ENCODE data around the gene PJA2. TPM values are rescaled to one million over a fixed set of nuclear protein-coding genes. Genes with fewer than 3 reads are reported as not detected.

PJA2 gene
- total RNA-seq, 1 experiment from 2014 or later = 54.4 TPM

- no peak overlapping the region for H3K4me3 Mint-ChIP-seq (ENCODE audit: unreplicated experiment)
- no peaks in the 10 kb centered on the region for H3K4me1 Mint-ChIP-seq (ENCODE audit: insufficient read depth, unreplicated experiment)
- CTCF ChIA-PET = no interaction called here
- no peaks in the 10 kb centered on the region for H3K36me3 Mint-ChIP-seq (ENCODE audit: insufficient read depth, unreplicated experiment)
- H3K27me3 Mint-ChIP-seq (ENCODE audit: insufficient read depth, unreplicated experiment) = no peaks in the 10 kb centered on the region
- intact Hi-C loops (cut with micrococcal nuclease) = no loop called here
- TF ChIP-seq, protein P1, sequence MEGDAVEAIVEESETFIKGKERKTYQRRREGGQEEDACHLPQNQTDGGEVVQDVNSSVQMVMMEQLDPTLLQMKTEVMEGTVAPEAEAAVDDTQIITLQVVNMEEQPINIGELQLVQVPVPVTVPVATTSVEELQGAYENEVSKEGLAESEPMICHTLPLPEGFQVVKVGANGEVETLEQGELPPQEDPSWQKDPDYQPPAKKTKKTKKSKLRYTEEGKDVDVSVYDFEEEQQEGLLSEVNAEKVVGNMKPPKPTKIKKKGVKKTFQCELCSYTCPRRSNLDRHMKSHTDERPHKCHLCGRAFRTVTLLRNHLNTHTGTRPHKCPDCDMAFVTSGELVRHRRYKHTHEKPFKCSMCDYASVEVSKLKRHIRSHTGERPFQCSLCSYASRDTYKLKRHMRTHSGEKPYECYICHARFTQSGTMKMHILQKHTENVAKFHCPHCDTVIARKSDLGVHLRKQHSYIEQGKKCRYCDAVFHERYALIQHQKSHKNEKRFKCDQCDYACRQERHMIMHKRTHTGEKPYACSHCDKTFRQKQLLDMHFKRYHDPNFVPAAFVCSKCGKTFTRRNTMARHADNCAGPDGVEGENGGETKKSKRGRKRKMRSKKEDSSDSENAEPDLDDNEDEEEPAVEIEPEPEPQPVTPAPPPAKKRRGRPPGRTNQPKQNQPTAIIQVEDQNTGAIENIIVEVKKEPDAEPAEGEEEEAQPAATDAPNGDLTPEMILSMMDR (IDR thresholded peaks at IDR 0.05; ENCODE audit: unreplicated experiment) = no peak
- POLR2A ChIA-PET = interaction anchor here (0.7 kb wide), 2 partner anchors 8 to 607 kb away, joined by 3 read pairs; no protein-coding TSS in a partner anchor
- H3K9me3 Mint-ChIP-seq (ENCODE audit: unreplicated experiment) = no peaks in the 10 kb centered on the region
- no peak overlapping the region for H3K27ac Mint-ChIP-seq (ENCODE audit: low read depth, unreplicated experiment)
- DNase-seq (ENCODE audit: unreplicated experiment) = no peak
- BruUV-seq (replicated peaks) = no TSS peak
Observed at GRCh38 chr5:109305352-109305751, 104.4 kb downstream of the PJA2 start.

DNA sequence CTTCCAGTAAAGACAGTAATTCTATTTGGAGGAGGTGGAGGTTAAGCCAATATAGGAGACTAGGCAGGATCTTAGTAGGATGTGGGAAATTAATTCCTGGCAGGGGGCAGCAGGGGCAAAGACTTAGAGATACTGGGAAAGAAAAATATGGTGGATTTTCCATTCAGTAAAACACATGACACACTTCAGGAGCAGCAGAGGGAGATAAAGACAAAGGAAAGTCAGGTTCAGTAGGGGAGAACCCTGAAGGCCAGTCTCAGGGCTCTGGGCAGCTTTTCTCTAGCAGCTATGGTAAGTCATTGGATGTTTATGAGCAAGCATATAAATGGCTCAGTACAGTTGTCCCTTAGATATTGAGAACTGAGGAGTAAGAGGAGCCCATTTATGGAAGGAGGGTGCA is 105.5 kb downstream of the PJA2 start:
- Mint-ChIP-seq H3K4me3 (ENCODE audit: unreplicated experiment) (no peak overlapping the region), H3K27ac (ENCODE audit: low read depth, unreplicated experiment) (no peak overlapping the region), H3K4me1 (ENCODE audit: insufficient read depth, unreplicated experiment) (no peaks in the 10 kb centered on the region), H3K27me3 (ENCODE audit: insufficient read depth, unreplicated experiment) (peaks cover 1% of the 10 kb centered on the region), H3K9me3 (ENCODE audit: unreplicated experiment) (no peaks in the 10 kb centered on the region), H3K36me3 (ENCODE audit: insufficient read depth, unreplicated experiment) (no peaks in the 10 kb centered on the region)
- no peak for DNase-seq (ENCODE audit: unreplicated experiment)
- TF ChIP-seq, protein P1 (IDR thresholded peaks at IDR 0.05; ENCODE audit: unreplicated experiment) = no peak
- intact Hi-C loops (cut with micrococcal nuclease) = no loop called here
- ChIA-PET POLR2A (no interaction called here), CTCF (no interaction called here)
- no TSS peak for BruUV-seq (replicated peaks)

- Mint-ChIP-seq H3K36me3 (ENCODE audit: insufficient read depth, unreplicated experiment) (no peaks in the 10 kb centered on the region), H3K27ac (ENCODE audit: low read depth, unreplicated experiment) (no peak overlapping the region), H3K27me3 (ENCODE audit: insufficient read depth, unreplicated experiment) (peaks cover 23% of the 10 kb centered on the region), H3K9me3 (ENCODE audit: unreplicated experiment) (no peaks in the 10 kb centered on the region), H3K4me1 (ENCODE audit: insufficient read depth, unreplicated experiment) (no peaks in the 10 kb centered on the region), H3K4me3 (ENCODE audit: unreplicated experiment) (no peak overlapping the region)
- BruUV-seq (replicated peaks) = no TSS peak
- intact Hi-C loops (cut with micrococcal nuclease) = no loop called here
- ChIA-PET POLR2A (interaction anchor here (0.6 kb wide), 1 partner anchor 139 kb away, joined by 3 read pairs; no protein-coding TSS in a partner anchor), CTCF (no interaction called here)
- TF ChIP-seq, protein P1 (IDR thresholded peaks at IDR 0.05; ENCODE audit: unreplicated experiment) = no peak
- no peak for DNase-seq (ENCODE audit: unreplicated experiment)
Observed at GRCh38 chr5:109300367-109300766, 109.4 kb downstream of the PJA2 start.

GRCh38 chr5:109299557-109299956 is 110.2 kb downstream of the PJA2 start:
- no peak overlapping the region for H3K27ac Mint-ChIP-seq (ENCODE audit: low read depth, unreplicated experiment)
- no peaks in the 10 kb centered on the region for H3K4me1 Mint-ChIP-seq (ENCODE audit: insufficient read depth, unreplicated experiment)
- no peaks in the 10 kb centered on the region for H3K9me3 Mint-ChIP-seq (ENCODE audit: unreplicated experiment)
- POLR2A ChIA-PET = no interaction called here
- intact Hi-C loops (cut with micrococcal nuclease) = no loop called here
- BruUV-seq (replicated peaks) = no TSS peak
- CTCF ChIA-PET = no interaction called here
- no peak for DNase-seq (ENCODE audit: unreplicated experiment)
- H3K4me3 Mint-ChIP-seq (ENCODE audit: unreplicated experiment) = no peak overlapping the region
- peaks cover 23% of the 10 kb centered on the region for H3K27me3 Mint-ChIP-seq (ENCODE audit: insufficient read depth, unreplicated experiment)
- TF ChIP-seq, protein P1 (IDR thresholded peaks at IDR 0.05; ENCODE audit: unreplicated experiment) = no peak
- H3K36me3 Mint-ChIP-seq (ENCODE audit: insufficient read depth, unreplicated experiment) = no peaks in the 10 kb centered on the region
